T47D (cell line): ENCODE results near the gene DENND1B.
"Not testable (repeated sequence)": the region's sequence is repeated elsewhere in the genome, so short reads cannot be mapped to it uniquely, and the experiment has no call there.

ENCODE experiments used
- DNase-seq, 2 experiments: peaks; one replicate each; pipeline versions ENCODE4 v3.0.0 to v3.0.0-alpha.2; 2011 to 2012; ENCODE audit warnings: low read depth in 1 of 2, low spot score in 1 of 2
- JUND ChIP-seq: IDR thresholded peaks from 2 replicates; pipeline ENCODE4 v1.6.1; 2012; ENCODE audit warnings: low read depth
- in situ Hi-C: cut with HindIII; loops from 2 replicates; pipeline ENCODE4 v1.10.0; 2016; ENCODE audit warnings: low sequenced_read_pairs, low pct_unique_long_range_greater_than_20kb

DENND1B gene

DNA sequence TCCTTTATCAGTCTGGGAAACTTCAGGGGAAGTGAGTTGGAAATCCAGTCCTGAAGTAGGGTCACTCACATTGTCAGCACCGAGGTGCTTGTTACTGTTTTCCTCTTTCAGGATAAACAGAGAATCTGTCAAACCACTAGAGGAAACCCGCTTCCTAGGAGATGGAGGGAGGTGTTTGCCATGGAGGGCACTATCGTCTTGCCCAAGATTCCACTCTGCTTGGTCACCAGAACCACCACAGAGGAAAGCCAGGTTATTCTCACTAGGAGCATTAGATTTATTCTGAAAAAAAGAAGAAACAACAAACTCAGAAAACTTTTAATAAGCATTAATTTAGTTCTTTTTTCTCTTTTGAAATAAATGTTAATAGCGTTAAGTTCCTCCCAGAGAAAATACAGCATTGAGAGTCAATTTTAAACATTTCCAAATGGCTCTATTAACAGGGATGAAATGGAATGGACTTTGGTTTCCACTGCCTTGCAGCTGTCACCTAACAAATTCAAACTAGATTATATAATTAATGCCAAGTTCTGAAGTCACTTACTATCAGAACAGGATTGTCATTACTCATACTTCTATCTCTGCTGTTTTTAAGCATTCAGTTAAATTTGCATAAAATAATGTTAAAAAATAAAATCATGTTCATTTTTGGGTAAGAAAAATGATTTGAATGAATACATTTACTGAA, 264.4 kb downstream of the DENND1B start:
- in situ Hi-C loops = no loop called here
- TF ChIP-seq JUND = no peak
- DNase-seq = no peak

DNA sequence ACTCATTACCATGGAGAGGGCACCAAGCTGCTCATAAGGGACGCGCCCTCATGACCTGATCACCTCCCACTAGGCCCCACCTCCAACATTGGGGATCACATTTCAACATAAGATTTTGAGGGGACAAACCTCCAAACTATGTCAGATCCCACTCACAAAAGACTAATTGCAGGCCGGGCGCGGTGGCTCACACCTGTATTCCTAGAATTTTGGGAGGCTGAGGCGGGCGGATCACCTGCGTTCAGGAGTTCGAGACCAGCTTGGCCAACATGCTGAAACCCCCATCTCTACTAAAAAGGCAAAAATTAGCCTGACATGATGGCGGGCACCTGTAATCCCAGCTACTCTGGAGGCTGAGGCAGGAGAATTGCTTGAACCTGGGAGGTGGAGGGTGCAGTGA, 278.6 kb downstream of the DENND1B start:
- TF ChIP-seq JUND = no peak
- in situ Hi-C loops = no loop called here
- no peak for DNase-seq

GRCh38 chr1:197491505-197491904, 283.8 kb downstream of the DENND1B start:
- in situ Hi-C loops, DNase-seq: not testable (repeated sequence)

DNA sequence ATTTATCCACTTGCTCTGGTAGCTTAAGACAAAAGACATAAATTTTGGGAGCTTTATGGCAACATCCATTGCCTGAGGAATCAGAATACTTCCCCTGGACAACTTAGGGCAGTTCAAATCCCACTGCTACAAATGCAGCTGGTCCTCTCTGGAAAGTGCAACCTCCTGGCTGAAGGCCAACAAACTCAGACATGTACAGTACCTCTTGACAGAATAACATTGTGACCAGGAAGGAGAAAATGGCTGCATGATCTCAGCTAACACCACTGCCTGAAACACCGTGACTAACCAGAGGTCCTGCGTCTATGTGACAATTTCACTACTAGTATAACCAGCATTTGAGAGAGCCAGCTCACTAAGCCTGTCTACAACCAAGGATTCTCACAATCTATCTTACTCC, 288.3 kb downstream of the DENND1B start:
- no peak for TF ChIP-seq JUND
- in situ Hi-C loops = no loop called here
- DNase-seq = peak in 1 of 2 experiments; percentile 27

GRCh38 chr1:197485790-197486189, 289.5 kb downstream of the DENND1B start:
- in situ Hi-C loops = no loop called here

GRCh38 chr1:197481101-197481500, 294.2 kb downstream of the DENND1B start:
- in situ Hi-C loops = no loop called here
- TF ChIP-seq JUND = no peak
- DNase-seq = no peak

More at GRCh38 chr1:197485790-197486189, 289.5 kb downstream of the DENND1B start:
- no peak for TF ChIP-seq JUND
- peak; percentile 22 to 86 for DNase-seq

DNA sequence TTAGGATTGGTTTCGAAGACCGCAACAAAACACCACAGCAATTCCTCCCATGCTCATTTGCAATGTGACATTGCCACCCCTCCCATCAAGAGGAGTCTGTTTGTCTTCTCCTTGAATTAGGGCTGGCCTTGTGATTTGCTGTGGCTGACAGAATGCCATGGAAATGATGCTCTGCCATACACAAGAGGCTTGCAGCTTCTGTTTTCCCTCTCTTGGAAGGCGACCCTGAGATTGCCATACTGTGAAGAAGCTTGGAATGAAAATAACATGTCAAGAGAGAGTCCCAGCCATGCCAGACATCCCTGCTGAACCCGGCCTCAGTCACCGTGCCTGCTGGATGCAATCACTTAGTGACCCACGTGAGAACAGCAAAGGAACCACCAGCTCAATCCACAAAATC, 294.8 kb downstream of the DENND1B start:
- no peak for TF ChIP-seq JUND
- no peak for DNase-seq
- in situ Hi-C loops = no loop called here

GRCh38 chr1:197472141-197472540, 303.1 kb downstream of the DENND1B start:
- TF ChIP-seq JUND = no peak
- in situ Hi-C loops = no loop called here
- DNase-seq = no peak

GRCh38 chr1:197471248-197471985, 303.9 kb downstream of the DENND1B start:
- TF ChIP-seq JUND = no peak
- DNase-seq = no peak
- in situ Hi-C loops = no loop called here

GRCh38 chr1:197470330-197470729, 304.9 kb downstream of the DENND1B start:
- DNase-seq = no peak
- TF ChIP-seq JUND = no peak
- in situ Hi-C loops = no loop called here

GRCh38 chr1:197469620-197470210, 305.6 kb downstream of the DENND1B start:
- no peak for TF ChIP-seq JUND
- DNase-seq = no peak
- in situ Hi-C loops = no loop called here

GRCh38 chr1:197468543-197469175, 306.6 kb downstream of the DENND1B start:
- no peak for DNase-seq
- TF ChIP-seq JUND = no peak
- in situ Hi-C loops = no loop called here

GRCh38 chr1:197467881-197468280, 307.4 kb downstream of the DENND1B start:
- peak in 1 of 2 experiments; percentile 23 for DNase-seq
- in situ Hi-C loops = no loop called here
- no peak for TF ChIP-seq JUND
